RWPE1 (cell line): Measurements from ENCODE around the gene ENTHD1.

Experiments used
- CTCF ChIA-PET: fragments of 350-600 bp; sonication (Branson Sonifier 250); formaldehyde crosslinking; extraction: SDS; loops from one replicate; lab custom pipeline; 2021; lab: Yijun Ruan, JAX
- POLR2A ChIA-PET: fragments of 400-600 bp; formaldehyde crosslinking; extraction: SDS; loops from one replicate; lab custom pipeline; 2020; ENCODE audit warnings: antibody characterized with exemption; ENCODE audit not compliant: low non-redundant PET; lab: Yijun Ruan, JAX
- DNase-seq: peaks from one replicate; pipeline ENCODE4 v3.0.0; 2012; ENCODE audit warnings: low spot score
- H3K27ac ChIP-seq: fragments of 450-650 bp; 2 replicates; pipeline ENCODE4 v1.5.1; 2017
- TF ChIP-seq, protein P1 (sequence below): fragments of 450-650 bp; conservative IDR thresholded peaks from 2 replicates; pipeline ENCODE4 v1.5.1; 2017; ENCODE audit warnings: low read depth, mild to moderate bottlenecking

Gene ENTHD1

DNA sequence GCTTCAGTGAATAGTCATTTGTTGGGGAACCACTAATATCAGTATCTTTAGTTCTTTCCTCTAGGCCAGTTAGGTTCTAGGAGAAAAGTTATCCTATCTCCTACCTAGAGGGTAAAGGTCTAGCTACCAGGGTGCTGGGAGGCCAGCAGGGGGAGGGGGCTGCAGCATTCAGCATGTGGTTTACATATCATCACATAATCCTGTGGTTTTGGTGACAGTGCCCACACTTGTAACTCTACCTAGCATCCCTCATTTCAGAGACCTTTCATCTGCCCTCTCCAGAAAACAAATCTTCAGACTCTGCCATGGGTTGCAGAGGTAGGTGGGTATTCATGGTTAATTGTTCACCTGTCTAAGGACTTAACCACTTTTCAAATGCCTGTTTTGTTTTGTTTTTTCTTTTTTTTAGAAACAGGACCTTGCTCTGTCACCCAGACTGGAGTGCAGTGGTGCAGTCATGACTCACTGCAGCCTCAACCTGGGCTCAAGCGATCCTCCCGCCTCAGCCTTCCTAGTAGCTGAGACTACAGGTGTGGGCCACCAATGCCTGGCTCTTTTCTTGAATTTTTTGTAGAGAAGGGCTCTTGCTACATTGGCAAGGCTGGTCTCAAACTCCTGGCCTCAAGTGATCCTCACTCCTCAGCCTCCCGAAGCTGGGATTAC lies 146.8 kb downstream of the ENTHD1 start:
- POLR2A ChIA-PET: no interaction called here
- CTCF ChIA-PET: interaction anchor here (0.8 kb wide), 1 partner anchor 44 kb away, joined by 3 read pairs; no protein-coding TSS in a partner anchor
- no peak for DNase-seq
- H3K27ac ChIP-seq: no peak overlapping the region
- TF ChIP-seq, protein P1, sequence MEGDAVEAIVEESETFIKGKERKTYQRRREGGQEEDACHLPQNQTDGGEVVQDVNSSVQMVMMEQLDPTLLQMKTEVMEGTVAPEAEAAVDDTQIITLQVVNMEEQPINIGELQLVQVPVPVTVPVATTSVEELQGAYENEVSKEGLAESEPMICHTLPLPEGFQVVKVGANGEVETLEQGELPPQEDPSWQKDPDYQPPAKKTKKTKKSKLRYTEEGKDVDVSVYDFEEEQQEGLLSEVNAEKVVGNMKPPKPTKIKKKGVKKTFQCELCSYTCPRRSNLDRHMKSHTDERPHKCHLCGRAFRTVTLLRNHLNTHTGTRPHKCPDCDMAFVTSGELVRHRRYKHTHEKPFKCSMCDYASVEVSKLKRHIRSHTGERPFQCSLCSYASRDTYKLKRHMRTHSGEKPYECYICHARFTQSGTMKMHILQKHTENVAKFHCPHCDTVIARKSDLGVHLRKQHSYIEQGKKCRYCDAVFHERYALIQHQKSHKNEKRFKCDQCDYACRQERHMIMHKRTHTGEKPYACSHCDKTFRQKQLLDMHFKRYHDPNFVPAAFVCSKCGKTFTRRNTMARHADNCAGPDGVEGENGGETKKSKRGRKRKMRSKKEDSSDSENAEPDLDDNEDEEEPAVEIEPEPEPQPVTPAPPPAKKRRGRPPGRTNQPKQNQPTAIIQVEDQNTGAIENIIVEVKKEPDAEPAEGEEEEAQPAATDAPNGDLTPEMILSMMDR: no peak

DNA sequence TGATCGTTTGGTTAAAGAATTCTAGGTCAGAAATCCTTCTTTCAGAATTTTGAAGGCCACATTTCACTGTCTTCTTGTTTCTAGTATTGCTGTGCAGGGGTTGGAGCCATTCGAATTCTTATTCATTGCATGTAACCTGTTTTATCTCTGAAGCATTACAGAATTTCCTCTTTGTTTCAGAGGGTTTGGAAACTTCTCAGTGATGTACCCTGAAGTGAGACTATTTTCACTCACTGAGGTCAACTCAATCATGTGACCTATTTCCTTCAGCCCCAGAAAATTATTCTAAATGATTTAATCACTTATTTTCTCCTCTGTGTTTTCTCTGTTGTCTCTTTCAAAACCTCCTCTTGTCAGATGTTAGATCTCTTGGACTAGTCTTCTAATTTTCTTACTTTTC lies 147.8 kb downstream of the ENTHD1 start:
- H3K27ac ChIP-seq: no peak overlapping the region
- DNase-seq: no peak
- ChIA-PET POLR2A (no interaction called here), CTCF (interaction anchor here (0.8 kb wide), 1 partner anchor 45 kb away, joined by 3 read pairs; no protein-coding TSS in a partner anchor)
- TF ChIP-seq, protein P1: no peak

DNA sequence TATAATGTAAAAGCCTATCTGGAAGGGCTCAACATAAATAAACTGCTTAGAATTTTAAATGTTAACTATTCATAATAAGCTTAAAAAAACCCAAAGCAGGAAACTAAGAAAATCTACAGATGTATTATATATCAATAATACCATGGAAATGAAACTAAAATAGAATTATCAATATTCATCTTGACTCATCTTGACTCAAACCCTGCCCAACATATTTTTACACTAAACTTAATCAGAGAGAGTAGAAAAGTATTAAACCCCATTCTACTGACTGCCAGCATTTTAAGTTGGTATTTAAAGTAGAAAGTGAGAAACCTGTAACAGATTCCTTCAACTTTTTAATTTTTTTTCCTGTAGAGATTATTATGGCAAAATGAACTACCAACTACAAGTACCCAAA lies 149.2 kb downstream of the ENTHD1 start:
- no peak overlapping the region for H3K27ac ChIP-seq
- TF ChIP-seq, protein P1: no peak
- CTCF ChIA-PET: interaction anchor here (0.6 kb wide), 1 partner anchor 19 kb away, joined by 3 read pairs; no protein-coding TSS in a partner anchor
- no peak for DNase-seq
- POLR2A ChIA-PET: no interaction called here

DNA sequence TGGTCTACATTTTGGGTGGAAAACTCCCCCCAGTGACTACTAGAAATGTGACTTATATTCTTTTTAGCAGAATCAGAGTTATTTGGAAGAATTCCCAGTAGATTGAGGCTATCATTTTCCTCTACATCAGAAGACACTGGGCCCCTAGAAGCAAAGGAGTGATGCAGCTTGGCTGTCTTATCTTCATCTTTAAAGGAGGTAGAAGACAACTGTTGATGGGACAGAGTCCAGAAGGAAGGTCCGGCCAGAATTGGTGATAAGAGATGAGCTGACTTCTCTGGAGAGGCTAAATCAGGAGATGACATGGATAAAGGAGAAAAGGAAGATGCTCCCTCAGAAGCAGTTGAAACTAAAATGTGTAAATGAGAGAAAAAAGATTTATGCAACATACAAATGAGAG lies 149.6 kb downstream of the ENTHD1 start:
- no peak for DNase-seq
- TF ChIP-seq, protein P1: no peak
- ChIA-PET CTCF (interaction anchor here (0.6 kb wide), 1 partner anchor 19 kb away, joined by 3 read pairs; no protein-coding TSS in a partner anchor), POLR2A (no interaction called here)
- no peak overlapping the region for H3K27ac ChIP-seq

DNA sequence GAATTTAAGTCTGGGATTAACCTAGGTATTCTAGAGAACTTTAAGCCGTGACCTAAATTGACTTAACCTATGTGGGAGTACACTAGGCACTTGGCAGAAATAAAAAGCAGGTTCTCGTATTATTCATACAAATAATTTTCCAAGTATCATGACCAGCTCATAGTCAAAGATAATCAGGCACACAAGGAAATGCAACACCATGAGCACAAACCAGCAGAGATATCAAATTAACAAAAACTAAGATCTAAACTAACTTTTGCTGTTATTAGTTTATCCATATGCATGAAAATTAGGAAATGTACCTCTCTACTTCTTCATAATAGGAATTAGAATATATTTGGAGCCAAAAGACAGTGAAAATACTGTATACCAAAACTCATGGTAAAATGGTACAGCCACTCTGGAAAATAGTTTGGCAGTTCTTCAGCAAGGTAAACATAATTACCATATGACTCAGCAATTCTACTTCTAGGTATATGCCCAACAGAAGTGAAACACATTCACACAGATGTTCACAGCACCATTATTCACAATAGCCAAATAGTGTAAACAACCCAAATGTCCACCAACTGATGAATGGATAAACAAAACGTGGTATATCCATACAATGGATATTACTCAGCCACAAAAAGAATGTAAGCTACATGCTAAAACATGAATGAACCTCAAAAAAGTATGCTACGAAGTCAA lies 154.1 kb downstream of the ENTHD1 start:
- no peak overlapping the region for H3K27ac ChIP-seq
- ChIA-PET POLR2A (no interaction called here), CTCF (interaction anchor here (0.5 kb wide), 1 partner anchor 286 kb away, joined by 5 read pairs; no protein-coding TSS in a partner anchor)
- TF ChIP-seq, protein P1: no peak
- no peak for DNase-seq

DNA sequence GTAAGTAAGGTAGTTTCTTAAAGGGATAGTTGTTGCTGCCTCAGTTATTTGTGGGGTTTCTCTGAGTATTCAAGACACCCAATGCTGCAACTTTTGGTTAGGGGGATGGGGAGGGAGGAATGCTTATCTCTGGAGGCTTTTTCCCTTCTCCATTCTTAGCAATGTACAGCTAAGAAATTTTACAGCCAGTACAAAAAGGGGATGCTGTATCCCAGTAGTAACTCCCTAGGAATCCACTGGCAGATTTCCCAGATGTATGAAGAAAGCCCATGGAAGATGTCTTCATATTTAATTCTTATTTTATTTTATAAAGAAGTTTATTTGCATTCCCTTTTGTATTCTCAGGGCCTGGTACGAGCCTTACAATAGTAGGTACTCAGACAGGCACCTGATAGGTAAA lies 154.8 kb downstream of the ENTHD1 start:
- ChIA-PET CTCF (no interaction called here), POLR2A (no interaction called here)
- H3K27ac ChIP-seq: no peak overlapping the region
- peak; percentile 8 for DNase-seq
- TF ChIP-seq, protein P1: no peak
